Measurements from ENCODE around the gene ABI3BP.

Gene ABI3BP

GRCh38 chr3:100717637-100718487, 275.4 kb downstream of the ABI3BP start:
- DNase-seq: no peak

GRCh38 chr3:100717063-100717462, 276.2 kb downstream of the ABI3BP start:
- DNase-seq: no peak

- DNase-seq: no peak
Observed at GRCh38 chr3:100715176-100715575, 278.0 kb downstream of the ABI3BP start.

- DNase-seq: peak; percentile 63
Observed at GRCh38 chr3:100710261-100710968, 282.8 kb downstream of the ABI3BP start.

GRCh38 chr3:100709842-100710260, 283.4 kb downstream of the ABI3BP start:
- peak; percentile 36 for DNase-seq

GRCh38 chr3:100708989-100709841, 284.0 kb downstream of the ABI3BP start, which contains the start of gene TFG:
Gene TFG (plus strand): TSS chr3:100709494. CDS start chr3:100713686, 4,192 bp downstream.
- DNase-seq: peak; percentile 99

- no peak for DNase-seq
Observed at GRCh38 chr3:100708644-100708988, 284.6 kb downstream of the ABI3BP start.

- DNase-seq: no peak
Observed at GRCh38 chr3:100706365-100706764, 286.9 kb downstream of the ABI3BP start.

GRCh38 chr3:100703865-100704264, 289.4 kb downstream of the ABI3BP start:
- DNase-seq: no peak

- no peak for DNase-seq
Observed at GRCh38 chr3:100702980-100703345, 290.3 kb downstream of the ABI3BP start.

- DNase-seq: no peak
Observed at GRCh38 chr3:100702082-100702979, 290.9 kb downstream of the ABI3BP start.

- no peak for DNase-seq
Observed at GRCh38 chr3:100700708-100701107, 292.5 kb downstream of the ABI3BP start.

Data from CD4-positive, alpha-beta T cell treated with Interleukin-12 subunit alpha and Interleukin-12 subunit beta, for 1 hour (primary cell).